ENCODE measurements around the gene FNBP1.

Gene FNBP1

DNA sequence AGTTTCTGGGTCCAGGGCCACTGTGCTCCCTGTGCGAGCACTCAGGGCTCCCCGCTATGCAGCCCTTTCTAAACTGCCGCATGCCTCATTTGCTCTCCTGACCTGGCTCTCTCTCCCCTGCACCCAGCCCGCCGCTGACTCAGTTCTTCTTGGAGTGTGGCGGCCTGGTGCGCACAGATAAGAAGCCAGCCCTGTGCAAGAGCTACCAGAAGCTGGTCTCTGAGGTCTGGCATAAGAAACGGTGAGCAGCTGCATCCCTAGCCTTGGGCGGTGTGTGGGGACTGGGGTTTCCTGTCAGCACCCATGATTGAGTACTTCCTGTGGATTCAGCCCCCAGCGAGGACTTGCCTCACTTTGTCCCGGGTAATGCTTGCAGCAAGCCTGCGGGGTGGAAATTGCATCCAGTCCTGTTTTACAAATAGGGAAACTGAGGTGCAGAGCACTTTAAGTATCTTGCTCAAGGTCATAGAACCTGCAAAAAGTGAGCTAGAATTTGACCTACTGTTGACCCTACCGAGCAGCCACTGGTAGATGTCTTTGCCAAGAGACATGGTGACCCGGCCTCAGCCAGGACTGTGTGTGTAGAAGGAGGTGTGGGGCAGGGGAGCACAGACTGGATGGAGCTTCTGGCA, 179.8 kb downstream of the FNBP1 start:
- TF ChIP-seq, protein P1, sequence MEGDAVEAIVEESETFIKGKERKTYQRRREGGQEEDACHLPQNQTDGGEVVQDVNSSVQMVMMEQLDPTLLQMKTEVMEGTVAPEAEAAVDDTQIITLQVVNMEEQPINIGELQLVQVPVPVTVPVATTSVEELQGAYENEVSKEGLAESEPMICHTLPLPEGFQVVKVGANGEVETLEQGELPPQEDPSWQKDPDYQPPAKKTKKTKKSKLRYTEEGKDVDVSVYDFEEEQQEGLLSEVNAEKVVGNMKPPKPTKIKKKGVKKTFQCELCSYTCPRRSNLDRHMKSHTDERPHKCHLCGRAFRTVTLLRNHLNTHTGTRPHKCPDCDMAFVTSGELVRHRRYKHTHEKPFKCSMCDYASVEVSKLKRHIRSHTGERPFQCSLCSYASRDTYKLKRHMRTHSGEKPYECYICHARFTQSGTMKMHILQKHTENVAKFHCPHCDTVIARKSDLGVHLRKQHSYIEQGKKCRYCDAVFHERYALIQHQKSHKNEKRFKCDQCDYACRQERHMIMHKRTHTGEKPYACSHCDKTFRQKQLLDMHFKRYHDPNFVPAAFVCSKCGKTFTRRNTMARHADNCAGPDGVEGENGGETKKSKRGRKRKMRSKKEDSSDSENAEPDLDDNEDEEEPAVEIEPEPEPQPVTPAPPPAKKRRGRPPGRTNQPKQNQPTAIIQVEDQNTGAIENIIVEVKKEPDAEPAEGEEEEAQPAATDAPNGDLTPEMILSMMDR (IDR thresholded peaks at IDR 0.05; ENCODE audit: low read depth, low read length, missing control alignments), result no peak
- DNase-seq (ENCODE audit: extremely low read depth, low read depth), result no peak
- no peak overlapping the region for H3K4me3 ChIP-seq (replicated peaks; ENCODE audit: low read depth, low read length)

- no peak overlapping the region for H3K4me3 ChIP-seq (replicated peaks; ENCODE audit: low read depth, low read length)
- TF ChIP-seq, protein P1 (IDR thresholded peaks at IDR 0.05; ENCODE audit: low read depth, low read length, missing control alignments), result no peak
- DNase-seq (ENCODE audit: extremely low read depth, low read depth), result no peak
Measured at GRCh38 chr9:129861447-129861827, 181.6 kb downstream of the FNBP1 start.

DNA sequence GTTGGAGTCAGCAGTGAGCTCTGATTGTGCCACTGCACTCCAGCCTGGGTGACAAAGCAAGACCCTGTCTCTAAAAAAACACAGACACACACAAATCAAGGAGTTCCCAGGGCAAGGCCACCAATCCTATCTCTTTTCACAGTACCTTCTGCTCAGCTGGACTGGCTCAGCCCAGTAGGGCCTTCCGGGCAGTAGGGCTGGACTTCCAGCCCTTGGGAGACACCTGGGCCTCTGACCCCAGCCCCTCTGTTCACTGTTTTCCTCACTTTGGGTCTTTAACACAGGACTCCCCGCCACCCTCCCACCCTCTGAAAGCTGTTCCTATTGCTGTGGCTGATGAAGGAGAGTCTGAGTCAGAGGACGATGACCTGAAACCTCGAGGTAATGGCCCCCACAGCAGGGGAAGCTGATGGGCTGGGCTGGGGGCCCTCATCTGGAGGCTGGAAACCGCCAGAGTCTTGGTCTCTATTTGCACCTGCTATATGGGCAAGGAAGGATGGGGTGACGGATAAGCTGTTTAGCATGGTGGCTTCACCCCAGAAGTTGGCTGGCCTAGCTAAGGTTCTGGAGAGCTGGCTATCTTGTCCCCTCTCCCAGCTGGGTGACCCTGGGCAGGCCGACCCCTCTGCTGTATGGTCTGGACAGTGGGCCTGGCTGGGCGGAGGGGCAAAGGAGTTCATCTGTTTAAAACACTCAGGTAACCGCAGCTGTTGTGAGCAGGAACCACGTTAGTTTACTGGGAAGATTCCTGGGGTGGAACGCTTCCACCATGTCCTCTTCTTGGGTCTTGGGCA, 182.1 kb downstream of the FNBP1 start:
- DNase-seq (ENCODE audit: extremely low read depth, low read depth), result no peak
- TF ChIP-seq, protein P1 (IDR thresholded peaks at IDR 0.05; ENCODE audit: low read depth, low read length, missing control alignments), result no peak
- H3K4me3 ChIP-seq (replicated peaks; ENCODE audit: low read depth, low read length), result no peak overlapping the region

GRCh38 chr9:129858167-129858962, 184.6 kb downstream of the FNBP1 start:
- no peak for DNase-seq (ENCODE audit: extremely low read depth, low read depth)
- no peak overlapping the region for H3K4me3 ChIP-seq (replicated peaks; ENCODE audit: low read depth, low read length)

GRCh38 chr9:129857207-129857606, 185.8 kb downstream of the FNBP1 start:
- DNase-seq (ENCODE audit: extremely low read depth, low read depth), result no peak
- H3K4me3 ChIP-seq (replicated peaks; ENCODE audit: low read depth, low read length), result no peak overlapping the region
- TF ChIP-seq, protein P1 (IDR thresholded peaks at IDR 0.05; ENCODE audit: low read depth, low read length, missing control alignments), result no peak

More at GRCh38 chr9:129858167-129858962, 184.6 kb downstream of the FNBP1 start:
- TF ChIP-seq, protein P1 (IDR thresholded peaks at IDR 0.05; ENCODE audit: low read depth, low read length, missing control alignments), result no peak

DNA sequence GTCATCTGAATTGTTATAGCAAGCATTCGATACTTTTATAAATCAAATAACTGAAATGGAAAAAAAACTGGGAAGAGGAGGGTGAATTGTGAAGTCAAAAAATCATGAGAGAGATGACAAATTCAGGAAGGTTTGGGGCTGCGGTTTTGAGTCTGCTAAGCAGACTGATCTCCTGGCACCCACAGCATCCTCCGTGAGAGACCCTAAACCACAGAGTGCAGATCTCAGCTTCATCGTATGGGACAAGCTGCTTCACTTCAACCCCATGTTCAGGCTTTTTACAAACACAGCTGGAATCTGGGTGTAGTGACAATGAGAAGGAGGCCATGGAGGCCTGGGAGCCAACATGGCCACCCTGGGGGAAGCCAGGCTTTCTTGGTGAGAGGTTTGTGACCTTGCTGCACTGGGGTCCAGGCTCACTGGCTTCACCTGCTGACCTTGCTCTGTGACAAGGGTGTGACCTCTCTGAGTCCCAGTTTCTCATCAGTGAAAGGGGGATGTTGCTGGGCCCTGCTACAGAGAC, 188.3 kb downstream of the FNBP1 start:
- no peak overlapping the region for H3K4me3 ChIP-seq (replicated peaks; ENCODE audit: low read depth, low read length)
- TF ChIP-seq, protein P1 (IDR thresholded peaks at IDR 0.05; ENCODE audit: low read depth, low read length, missing control alignments), result no peak
- DNase-seq (ENCODE audit: extremely low read depth, low read depth), result no peak
